Kasumi-1 (cell line): Measurements from ENCODE around the gene WFS1.

ENCODE experiments used
- DNase-seq, 2 experiments: peaks; one replicate each; lab custom pipeline; 2025; lab: John Stamatoyannopoulos, UW

The WFS1 gene, protein sequence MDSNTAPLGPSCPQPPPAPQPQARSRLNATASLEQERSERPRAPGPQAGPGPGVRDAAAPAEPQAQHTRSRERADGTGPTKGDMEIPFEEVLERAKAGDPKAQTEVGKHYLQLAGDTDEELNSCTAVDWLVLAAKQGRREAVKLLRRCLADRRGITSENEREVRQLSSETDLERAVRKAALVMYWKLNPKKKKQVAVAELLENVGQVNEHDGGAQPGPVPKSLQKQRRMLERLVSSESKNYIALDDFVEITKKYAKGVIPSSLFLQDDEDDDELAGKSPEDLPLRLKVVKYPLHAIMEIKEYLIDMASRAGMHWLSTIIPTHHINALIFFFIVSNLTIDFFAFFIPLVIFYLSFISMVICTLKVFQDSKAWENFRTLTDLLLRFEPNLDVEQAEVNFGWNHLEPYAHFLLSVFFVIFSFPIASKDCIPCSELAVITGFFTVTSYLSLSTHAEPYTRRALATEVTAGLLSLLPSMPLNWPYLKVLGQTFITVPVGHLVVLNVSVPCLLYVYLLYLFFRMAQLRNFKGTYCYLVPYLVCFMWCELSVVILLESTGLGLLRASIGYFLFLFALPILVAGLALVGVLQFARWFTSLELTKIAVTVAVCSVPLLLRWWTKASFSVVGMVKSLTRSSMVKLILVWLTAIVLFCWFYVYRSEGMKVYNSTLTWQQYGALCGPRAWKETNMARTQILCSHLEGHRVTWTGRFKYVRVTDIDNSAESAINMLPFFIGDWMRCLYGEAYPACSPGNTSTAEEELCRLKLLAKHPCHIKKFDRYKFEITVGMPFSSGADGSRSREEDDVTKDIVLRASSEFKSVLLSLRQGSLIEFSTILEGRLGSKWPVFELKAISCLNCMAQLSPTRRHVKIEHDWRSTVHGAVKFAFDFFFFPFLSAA

DNA sequence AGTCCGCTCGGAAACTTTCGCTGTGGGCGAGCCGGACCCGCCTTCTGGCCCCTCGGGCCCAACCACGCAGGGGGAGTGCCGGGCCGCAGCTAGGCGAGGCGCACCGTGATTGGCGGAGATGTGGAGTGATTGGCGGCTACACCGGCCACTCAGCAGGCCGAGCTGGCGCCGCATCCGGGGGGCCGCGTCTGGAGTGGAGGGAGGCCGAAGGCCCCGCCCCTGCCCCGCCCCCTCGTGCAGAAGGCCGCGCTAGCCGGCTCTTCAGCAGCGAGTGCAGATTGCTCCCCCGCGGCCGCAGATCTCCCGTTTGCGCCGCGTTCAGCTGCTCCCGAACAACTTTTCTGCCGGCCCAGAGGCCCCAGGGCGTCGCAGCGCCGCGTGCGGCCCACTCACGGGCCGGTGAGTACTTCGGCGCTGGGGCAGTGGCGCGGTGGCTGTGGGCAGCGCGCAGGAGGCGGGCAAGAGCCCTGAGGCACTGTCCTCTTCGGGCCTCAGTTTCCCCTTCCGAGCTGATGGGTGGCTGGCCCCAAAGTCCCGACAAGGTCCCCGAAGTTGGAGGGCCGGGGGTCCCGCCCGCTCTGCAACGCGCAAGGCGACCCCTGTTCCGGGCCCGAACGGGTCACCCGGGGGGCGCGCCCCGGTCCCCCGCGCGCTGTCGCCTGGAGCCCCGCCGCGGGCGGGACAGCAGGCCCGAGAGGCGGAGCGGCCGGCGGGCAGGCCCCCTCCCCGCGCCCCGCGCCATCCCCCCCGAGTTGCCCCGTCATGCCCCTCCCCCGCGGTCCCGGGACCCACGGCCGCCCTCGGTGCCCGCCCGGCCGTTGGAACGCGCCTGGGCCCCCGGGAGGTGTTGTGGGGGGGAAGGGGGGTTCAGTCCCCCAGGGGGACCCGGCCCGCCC lies at the start of gene WFS1:
Gene WFS1, plus strand, starts transcription at position 235 of the 896 bp plus-strand sequence. CDS start 7,606 bp downstream, outside the sequence.
- DNase-seq: no peak

DNA sequence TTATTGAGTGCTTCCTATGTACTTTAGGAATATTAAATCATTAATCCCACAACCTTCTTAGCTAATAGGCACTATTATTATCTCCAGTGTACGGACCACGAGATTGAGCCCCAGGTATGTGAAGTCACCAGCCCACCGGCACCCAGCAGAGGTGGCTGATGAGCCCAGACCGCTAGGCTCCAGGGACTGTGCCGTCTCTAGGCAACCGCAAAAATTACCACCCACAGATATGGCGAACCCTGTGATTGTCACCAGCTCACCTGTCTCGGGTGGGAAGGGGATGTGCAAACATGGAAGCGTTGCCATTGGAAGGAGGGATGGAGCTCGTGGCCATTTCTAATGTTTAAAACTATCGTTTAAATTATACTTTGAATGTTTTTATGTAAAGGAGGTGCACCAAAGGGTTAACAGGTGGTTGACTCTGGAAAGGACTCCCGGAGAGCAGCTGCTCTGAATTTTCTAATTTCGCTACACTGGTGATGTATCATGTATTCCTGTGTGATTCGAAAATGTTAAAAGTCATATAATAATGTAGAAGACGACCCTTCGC lies 48.3 kb upstream of the WFS1 start:
- DNase-seq: no peak

DNA sequence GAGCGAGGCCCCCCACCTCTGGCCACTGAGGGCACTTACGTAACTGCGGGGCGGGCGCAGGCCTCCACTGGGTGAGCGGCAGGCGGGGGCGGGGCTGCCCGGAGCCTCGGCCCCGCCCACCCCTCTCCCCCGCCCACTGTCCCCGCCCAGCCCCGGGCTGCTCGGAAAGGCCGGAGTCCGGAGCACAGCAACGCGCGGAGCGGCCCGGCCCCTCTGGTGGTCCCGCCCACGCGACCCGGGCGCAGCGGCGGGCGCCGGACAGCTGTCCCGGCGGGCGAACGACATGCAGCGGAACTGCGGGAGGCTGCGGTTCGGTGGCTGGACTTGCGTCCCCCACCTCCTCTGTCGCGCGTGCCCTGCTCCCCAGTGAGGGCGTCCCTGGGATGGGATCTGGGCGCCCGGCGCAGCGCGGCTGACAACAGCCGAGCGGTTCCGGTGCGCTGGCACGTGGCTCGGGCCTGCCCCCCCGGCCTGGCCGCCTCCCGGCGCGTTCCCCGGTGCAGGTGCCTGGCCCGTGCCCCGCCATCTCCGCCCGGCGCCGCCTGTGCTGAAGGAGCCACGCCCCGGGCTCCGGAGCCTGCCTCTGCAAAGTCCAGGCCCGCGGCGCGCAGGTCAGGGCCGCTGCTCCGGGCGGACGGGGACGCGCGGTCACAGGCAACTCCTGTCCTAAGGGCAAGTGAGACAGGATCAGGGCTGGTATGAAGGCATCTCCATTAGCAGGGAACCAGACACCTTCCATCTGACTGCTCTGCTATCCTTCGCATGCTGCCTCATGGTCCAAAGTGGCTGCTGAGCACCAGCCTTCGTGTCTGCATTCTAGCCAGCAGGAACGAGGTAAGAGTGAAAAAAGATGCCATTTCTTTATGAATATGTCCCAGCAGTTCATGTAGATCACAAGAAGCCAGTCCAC lies 47.5 kb upstream of the WFS1 start:
- no peak for DNase-seq

DNA sequence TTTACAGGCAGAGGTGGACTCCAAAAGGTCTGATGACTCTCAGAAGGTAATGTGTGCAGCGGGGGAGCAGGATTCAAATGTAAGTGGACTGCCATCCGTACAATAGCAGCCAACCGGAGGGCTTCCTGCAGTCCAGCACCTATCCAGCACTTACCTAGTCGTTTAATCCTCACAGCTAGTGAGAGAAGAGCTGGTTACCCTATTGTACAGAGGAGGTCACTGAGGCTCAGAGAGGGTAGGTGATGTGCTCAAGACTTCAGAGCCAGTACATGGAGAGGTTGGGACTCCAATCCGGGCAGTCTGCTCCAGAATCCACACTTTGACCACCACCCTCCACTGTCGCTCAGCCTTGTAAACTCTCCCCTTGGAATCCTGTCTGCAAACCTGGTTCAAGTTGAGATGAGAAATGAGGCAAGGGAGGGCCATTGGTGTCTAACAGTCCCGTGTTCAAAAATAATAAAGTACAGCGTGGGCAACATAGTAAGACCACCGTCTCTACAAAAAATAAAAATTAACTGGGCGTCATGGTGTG lies 46.8 kb upstream of the WFS1 start:
- DNase-seq: no peak

DNA sequence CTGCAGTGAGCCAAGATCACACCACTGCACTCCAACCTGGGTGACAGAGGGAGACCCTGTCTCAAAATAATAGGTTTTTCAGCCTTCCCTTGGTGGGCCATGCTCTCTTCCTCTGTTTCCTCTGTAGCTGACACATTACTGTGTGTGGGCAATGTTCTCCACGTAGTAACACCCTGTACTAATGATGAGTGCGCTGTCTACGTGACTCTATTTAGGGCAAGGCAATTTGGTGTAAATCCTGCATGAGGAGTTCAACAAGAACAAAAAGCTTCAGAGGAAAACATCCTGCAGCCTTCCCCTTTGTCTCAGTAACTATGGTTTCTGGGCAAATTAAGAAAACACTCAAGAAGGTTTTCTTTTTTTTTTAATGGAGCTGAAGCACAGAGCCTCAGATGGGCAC lies 44.9 kb upstream of the WFS1 start:
- DNase-seq: no peak

DNA sequence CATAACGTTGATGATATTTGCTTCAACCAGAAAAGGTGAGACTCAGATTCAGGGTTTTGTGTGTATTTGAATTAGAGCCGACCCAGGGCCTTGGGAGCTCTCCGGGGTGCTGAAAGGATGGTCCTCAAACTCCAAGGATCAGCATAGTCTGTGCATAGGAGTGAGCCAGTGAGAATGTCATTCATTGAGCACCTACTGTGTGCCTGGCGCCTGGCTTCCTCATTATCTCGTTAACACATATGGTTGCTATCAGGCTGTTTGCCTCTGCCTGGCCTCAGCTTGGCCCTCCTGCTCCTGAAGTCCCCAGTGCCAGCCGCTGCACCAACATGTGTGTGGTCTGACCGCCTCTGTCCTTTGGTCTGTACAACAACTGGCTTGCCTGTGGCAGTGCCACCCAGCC lies 44.2 kb upstream of the WFS1 start:
- DNase-seq: peak; percentile 4 to 24

DNA sequence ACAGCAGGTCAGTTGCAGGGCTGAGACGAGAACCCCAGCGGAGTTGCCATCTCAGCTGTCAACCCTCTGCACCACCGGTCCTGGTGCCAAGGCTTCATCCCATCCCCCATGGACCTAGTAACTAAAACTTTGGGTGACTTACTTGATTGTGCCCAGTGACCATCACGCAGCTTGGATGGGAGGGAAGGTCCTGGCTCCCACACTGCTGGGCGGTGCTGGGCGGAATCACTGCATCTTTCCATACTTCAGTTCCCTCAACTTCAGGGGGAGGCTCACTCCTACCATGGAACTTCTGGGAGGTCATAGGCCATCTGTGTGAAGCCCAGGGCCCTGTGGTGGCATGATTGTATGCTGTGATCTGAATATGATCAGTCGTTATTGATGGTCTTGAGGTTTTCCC lies 43.1 kb upstream of the WFS1 start:
- no peak for DNase-seq

DNA sequence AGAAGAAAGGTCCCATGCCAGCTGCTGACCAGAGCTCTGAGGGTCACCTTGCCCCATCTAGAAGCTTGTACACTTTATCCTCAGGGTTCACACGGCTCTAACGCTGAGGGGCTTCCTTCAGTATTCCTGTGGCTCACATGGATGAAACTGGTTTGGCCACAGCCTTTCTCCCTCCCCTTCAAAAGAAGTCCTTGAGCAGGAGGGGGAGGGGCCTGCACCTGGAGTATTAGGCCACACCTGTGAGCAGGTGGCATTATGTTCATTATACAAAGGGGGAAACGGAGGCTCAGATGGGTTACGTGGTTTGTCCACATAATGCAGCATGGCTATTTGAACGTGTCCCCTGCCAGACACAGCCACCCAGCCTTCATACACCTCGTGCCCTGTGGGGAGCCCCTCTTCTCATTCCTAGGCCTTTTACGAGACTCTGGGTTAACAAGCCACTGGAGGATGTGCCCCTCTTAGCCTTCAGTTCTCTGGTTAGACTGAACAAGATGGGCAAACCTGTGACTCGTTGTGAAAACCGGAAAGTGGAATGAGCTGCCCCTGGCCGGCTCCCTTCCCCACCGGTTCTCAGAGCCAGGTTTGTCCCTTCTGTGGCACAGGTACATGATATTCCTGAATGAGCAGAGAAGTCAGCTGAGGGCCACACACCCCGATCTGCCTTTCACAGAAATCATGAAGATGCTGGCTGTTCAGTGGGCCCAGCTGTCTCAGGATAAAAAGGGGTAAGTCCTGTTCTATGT lies 42.1 kb upstream of the WFS1 start:
- DNase-seq: no peak

DNA sequence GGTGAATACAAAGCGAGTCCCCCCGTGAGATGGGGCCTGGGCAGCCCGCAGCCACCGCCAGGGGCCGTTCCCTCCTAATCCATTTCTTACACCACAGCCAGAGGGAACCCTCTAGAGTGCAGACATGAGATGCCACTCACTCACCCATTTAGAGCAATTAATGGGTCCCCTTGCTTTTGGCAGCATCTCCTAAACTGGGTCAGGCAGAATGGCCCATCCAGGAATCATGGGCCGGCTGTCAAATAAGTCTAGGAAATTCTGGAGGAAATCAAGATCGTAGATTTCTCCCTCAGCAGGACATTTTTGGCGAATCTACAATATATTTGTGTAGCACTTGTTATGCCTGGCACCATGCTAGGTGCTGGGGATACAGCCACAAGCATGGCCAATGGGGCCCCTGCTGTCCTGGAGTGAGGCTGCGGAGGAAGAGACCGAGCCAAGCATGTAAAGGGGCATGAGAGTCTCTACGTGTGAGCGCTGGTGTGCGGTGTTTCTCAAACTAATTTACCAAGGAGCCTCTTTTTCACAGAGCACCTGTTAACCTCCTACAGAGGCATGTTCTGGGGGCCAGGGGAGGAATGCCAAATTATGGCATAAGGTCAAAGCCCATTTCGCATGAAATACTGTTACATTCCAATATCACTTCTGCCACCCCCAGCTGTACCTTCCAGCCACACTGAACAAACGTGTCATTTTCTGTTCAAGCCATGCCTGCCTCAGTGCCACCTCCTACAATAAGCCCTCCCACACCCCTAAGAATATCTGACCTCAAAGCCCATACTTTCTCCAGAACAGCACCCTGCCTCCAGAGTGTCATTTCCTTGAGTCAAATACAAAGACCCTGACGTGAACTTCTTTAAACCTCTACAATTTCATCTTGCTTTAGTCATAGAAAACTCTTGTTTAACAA lies 41.2 kb upstream of the WFS1 start:
- DNase-seq: no peak

DNA sequence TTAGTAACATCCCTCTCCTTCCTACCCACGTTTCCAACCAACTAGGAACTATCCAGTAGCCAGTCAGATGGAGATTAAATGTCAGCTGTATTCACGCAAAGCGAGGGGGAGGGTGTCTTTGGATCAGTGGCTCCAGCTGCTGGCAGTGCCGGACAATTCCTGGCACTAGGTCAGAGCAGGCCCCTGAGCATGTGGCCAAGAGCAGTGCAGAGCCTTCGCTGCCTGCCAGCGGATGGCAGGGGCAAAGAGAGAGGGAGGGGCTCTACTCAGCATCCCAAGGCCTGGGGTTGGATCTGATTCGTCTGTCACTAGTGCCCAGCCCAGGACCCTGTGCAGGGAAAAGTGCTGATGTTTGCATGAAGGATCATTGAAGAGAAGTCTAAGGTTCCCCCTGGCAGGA lies 40.6 kb upstream of the WFS1 start:
- no peak for DNase-seq

DNA sequence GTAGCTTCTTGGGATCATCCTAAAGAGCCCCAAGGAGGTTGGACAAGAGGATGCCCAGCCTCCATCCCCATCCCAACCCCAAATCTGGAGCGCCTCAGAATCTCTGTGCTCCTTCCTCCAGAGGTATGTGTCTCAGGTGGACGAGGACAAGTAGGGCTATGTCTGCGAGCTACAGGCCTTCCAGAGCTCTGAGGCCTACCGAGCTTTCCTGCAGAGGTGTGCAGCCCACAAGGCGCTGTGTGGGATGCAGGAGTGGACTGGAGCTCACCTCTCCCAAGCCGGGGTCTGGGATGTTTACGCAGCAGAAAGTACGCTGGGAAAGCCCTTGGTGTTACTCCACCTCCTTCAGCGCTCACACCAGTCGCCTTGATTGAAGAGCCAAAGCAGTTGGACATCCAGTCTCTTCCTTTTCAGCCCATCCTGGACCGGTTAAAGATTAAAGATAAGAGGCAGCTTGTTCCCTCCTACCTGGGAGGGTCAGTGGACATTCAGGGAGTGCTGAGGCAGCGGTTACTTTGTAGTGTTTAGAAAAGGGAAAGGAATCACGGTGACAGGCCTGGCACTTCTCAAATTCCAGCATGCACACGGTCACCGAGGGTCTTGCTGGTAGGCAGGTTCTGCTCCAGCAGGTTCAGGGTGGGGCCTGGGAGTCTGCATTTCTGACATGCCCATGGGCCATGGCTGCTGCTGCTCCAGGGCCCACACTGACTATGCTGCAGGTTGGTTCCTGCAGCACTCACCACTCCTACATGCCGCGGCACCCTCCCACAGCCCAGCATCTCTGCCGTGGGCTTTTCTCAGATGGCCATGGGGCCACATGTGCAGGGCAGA lies 39.8 kb upstream of the WFS1 start:
- no peak for DNase-seq

DNA sequence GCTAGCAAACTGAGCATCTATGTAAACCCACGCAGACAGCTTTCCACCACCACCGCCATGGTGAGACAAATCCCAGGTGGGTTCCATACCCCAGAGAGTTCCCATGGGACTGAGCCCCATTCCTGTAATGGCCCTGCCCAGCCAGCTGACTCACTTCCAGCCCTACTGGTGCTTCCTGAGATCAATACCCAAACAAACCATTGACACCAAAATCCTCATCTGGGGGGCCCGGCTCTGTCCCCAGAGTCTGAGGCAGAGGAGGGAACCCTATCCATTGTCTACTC lies 39.2 kb upstream of the WFS1 start:
- no peak for DNase-seq

DNA sequence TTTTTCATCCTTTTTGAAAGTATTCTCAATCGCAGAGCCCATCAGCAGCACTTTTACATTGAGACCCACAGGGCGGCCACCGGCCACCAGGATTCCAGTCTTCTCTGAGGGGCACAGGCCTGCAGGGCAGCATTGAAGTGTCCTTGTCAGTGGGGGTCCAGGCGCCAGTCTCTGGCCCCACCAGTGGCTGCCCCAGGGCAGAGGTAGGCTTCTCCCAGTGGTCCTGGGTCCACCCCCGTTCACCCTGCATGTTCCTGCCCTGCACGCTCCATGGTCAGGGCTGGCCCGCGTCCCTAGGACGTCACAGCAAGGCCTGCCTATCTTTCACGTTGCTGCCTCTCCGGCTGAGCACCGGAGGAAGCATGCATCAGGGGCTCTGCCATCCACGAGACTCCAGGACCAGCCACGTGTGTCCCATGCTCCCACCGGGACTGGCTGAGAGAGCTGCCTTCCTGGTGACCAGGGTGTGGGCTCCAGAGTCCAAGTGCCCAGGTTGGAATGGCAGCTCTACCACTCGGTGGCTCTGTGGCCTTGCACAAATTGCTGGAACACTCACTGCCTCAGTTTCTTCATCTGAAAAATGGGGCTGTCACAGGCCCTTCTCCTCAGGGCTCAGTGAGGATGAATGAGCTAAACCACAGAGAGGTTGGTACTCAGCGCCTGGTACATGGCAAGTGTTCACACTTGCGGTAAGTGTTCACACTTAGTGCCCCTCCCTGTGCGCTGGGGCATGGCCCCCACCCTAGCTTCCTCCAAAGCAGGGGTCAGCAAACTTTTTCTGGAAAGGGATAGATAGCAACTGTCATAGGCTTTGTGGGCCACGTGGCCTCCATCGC lies 38.6 kb upstream of the WFS1 start:
- DNase-seq: no peak

DNA sequence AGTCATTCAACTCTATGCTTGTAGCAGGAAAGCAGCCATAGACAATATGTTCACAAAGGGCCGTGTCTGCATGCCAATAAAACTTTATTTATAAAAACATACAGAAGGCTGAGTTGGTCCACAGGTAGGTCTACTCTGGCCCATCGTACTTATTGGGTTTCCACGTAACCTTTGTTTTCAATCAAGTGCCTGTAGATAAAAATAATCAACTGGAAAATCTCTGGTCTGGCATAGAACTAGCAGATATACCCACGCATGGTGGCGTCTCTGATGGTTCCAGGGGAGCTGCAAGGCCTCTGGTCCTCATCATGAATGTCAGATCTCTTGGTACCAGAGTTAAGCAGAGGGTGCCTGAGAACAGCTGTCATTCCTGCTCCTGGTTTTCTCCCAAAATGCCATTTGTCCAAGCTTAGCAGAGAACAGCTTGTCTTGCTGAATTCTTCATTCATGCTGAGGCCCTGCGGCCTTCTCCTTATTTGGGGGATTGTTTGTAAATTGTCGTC lies 37.9 kb upstream of the WFS1 start:
- DNase-seq: no peak

DNA sequence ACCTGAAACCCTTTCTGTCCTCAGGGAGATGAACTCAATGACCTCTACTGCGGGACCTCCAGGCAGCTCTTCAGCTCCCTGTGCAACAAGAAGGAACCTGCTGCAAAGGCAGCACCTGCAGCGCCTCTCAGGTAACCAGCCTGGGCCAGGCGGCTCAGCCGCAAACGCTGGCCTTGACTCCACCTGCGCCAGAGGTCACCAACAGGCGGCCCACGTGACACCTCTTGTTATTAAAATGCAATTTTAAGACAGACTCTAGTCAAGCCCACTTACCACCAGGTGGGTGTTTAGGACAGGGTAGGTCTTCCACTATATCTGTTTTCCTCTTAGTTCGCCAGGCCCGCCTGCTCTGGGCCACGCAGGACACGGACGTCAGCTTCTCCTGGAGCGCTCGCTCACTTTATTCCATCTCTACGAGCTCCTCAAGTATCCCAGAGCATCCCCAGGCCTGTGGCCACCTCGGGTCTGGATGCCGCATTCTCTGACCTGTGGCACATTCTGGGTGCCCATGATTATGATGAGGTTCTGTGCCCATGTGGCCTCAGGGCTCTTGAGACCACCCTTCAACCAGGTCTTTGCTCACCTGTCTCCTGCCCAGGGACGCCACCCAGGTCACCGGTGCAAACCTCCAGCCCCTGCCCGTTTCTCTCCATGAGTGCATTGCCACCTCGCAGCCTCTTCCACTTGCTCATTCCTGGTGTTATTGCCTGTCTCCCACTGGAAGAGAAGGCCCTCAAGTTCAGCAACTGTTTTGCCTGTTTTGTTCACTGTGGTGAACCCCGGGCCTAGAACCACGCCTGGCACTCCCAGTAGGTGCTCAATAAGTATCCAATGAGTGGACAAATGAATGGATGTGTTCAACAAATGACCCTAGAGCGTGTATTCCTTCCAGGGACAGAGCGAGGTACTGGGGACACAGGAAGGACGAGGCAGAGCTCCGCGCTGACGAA lies 36.5 kb upstream of the WFS1 start:
- DNase-seq: no peak

DNA sequence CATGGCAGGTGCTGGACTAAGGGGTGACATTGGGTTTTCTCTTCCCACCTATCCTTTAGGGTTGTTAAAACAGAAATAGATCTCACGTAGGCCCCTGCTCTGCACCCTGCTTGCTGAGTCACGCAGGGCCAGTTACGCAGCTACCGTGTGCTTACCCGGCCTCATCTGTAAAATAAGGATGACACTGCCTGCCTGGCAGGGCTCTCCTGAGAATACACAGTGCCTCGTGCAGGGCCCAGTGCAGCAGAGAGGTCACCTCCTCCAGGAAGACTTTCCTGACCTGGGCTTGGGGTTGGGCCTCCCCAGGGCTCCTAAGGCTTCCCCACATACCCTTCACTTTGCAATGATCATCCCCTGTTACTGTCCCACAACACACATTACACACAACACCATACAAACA lies 35.7 kb upstream of the WFS1 start:
- no peak for DNase-seq
